Mucosa of descending colon (tissue), 3 donors: Measurements from ENCODE around the gene PGLYRP4. TPM values are rescaled to one million over a fixed set of nuclear protein-coding genes. Genes with fewer than 3 reads are reported as not detected.

Source experiments
- ATAC-seq: fragments of 200-7000 bp; cut with Tn5 transposase; one replicate; pipeline ENCODE4 v1.9.1; 2020; ENCODE audit warnings: mild to moderate bottlenecking, moderate library complexity
- DNase-seq, 3 donors: peaks; one replicate each; pipeline ENCODE4 v3.0.0-alpha.2; 2020
- H3K36me3 ChIP-seq: fragments of 200-600 bp; one replicate; pipeline ENCODE4 v1.8.0; 2021; ENCODE audit warnings: low read depth, mild to moderate bottlenecking
- H3K4me1 ChIP-seq: fragments of 200-600 bp; one replicate; pipeline ENCODE4 v1.8.0; 2021; ENCODE audit warnings: low read depth, mild to moderate bottlenecking
- H3K4me3 ChIP-seq: fragments of 200-600 bp; one replicate; pipeline ENCODE4 v1.8.0; 2021; ENCODE audit warnings: mild to moderate bottlenecking
- H3K9me3 ChIP-seq: fragments of 200-600 bp; one replicate; pipeline ENCODE4 v1.8.0; 2021; ENCODE audit warnings: mild to moderate bottlenecking
- CTCF ChIP-seq: fragments of 200-600 bp; IDR thresholded peaks from one replicate; pipeline ENCODE4 v1.8.0; 2022; ENCODE audit warnings: antibody characterized with exemption, mild to moderate bottlenecking
- intact Hi-C, 2 donors: fragments of 100-400 bp; cut with DNase I in 1 of 2; cut with micrococcal nuclease in 1 of 2; formaldehyde crosslinking; loops; one replicate each; pipeline versions ENCODE4 v1.11.0 to v1.11.1; 2022; cut with DNase I, micrococcal nuclease
- total RNA-seq, 3 donors: library from RNA; stranded (reverse); fragmentation: NEBNext Ultra II Directional in 2 of 3; extraction: Animal tissue kit (Norgen Biotek cat#: 25700) in 2 of 3; gene quantifications; one replicate each; pipeline versions ENCODE4 v1.2.1 to v1.2.4, GENCODE V29; 2021 to 2023
- donor health status: DM: no; HTN: no; CAD: no; lungs with moderate emphysema.
- donor health status: DM: no; HTN: no; CAD: no.
- donor health status: DM: no; HTN: yes; CAD: no.

PGLYRP4 gene
- total RNA-seq, 3 donors from 2014 or later = not detected

GRCh38 chr1:153390938-153391710 lies 42.5 kb upstream of the PGLYRP4 start, which contains the start of gene S100A8:
TSS of gene S100A8 (minus strand) at chr1:153391073. CDS start at chr1:153390535, 538 bp downstream.
- Histone ChIP-seq H3K36me3 (no peaks in the 10 kb centered on the region), H3K4me1 (no peaks in the 10 kb centered on the region), H3K4me3 (no peak within 1 kb of the TSS), H3K9me3 (no peaks in the 10 kb centered on the region)
- DNase-seq (peak in 1 of 3 donors; percentile 11), ATAC-seq (peak; percentile 36)
- no peak for TF ChIP-seq CTCF
- intact Hi-C loops = no loop called here

GRCh38 chr1:153389973-153390879 lies 41.6 kb upstream of the PGLYRP4 start:
- intact Hi-C loops = no loop called here

GRCh38 chr1:153389401-153389800 lies 40.8 kb upstream of the PGLYRP4 start:
- intact Hi-C loops = no loop called here
- Histone ChIP-seq H3K4me1 (no peaks in the 10 kb centered on the region), H3K4me3 (no peak overlapping the region), H3K9me3 (no peaks in the 10 kb centered on the region), H3K36me3 (no peaks in the 10 kb centered on the region)
- DNase-seq (no peak), ATAC-seq (no peak)
- TF ChIP-seq CTCF = no peak

More at GRCh38 chr1:153389973-153390879, 41.6 kb upstream of the PGLYRP4 start:
- Histone ChIP-seq H3K4me1 (no peaks in the 10 kb centered on the region), H3K9me3 (no peaks in the 10 kb centered on the region), H3K4me3 (no peak overlapping the region), H3K36me3 (no peaks in the 10 kb centered on the region)
- no peak for DNase-seq
- no peak for TF ChIP-seq CTCF
- peak; percentile 18 for ATAC-seq

- TF ChIP-seq CTCF = no peak
- Histone ChIP-seq H3K4me3 (no peak overlapping the region), H3K9me3 (no peaks in the 10 kb centered on the region), H3K4me1 (no peaks in the 10 kb centered on the region), H3K36me3 (no peaks in the 10 kb centered on the region)
- intact Hi-C loops = no loop called here
- ATAC-seq = no peak
- no peak for DNase-seq
Measured at GRCh38 chr1:153387785-153388184, 39.1 kb upstream of the PGLYRP4 start.

- H3K4me3 ChIP-seq = no peak overlapping the region
- DNase-seq = no peak
- no peaks in the 10 kb centered on the region for H3K9me3 ChIP-seq
- H3K4me1 ChIP-seq = no peaks in the 10 kb centered on the region
- ATAC-seq = no peak
- TF ChIP-seq CTCF = no peak
- intact Hi-C loops = no loop called here
- H3K36me3 ChIP-seq = no peaks in the 10 kb centered on the region
Measured at GRCh38 chr1:153387001-153387400, 38.4 kb upstream of the PGLYRP4 start.
